Fibroblast of lung (primary cell): Measurements from ENCODE around the gene HIRA. TPM values are rescaled to one million over a fixed set of nuclear protein-coding genes. Genes with fewer than 3 reads are reported as not detected.

ENCODE experiments used
- DNase-seq, 2 donors: peaks; one replicate each; pipeline versions ENCODE4 v3.0.0 to v3.0.0-alpha.2; 2010; ENCODE audit warnings: low read depth in 2 of 2
- H2AFZ ChIP-seq: 2 replicates; pipeline ENCODE4 v1.5.1; 2012; ENCODE audit warnings: low read length, control low read depth, inconsistent platforms
- H3K27ac ChIP-seq: 2 replicates; pipeline ENCODE4 v1.5.1; 2011; ENCODE audit warnings: low read length, control low read depth; ENCODE audit not compliant: insufficient read depth
- H3K27me3 ChIP-seq: 2 replicates; pipeline ENCODE4 v1.5.1; 2011; ENCODE audit warnings: mild to moderate bottlenecking, low read length; ENCODE audit not compliant: control insufficient read depth, insufficient read depth
- H3K36me3 ChIP-seq: 2 replicates; pipeline ENCODE4 v1.5.1; 2011; ENCODE audit warnings: low read length; ENCODE audit not compliant: control insufficient read depth, insufficient read depth
- H3K4me1 ChIP-seq: 2 replicates; pipeline ENCODE4 v1.5.1; 2011; ENCODE audit warnings: low read length; ENCODE audit not compliant: control insufficient read depth, insufficient read depth; ENCODE audit errors: extremely low read depth
- H3K4me2 ChIP-seq: 2 replicates; pipeline ENCODE4 v1.5.1; 2011; ENCODE audit warnings: low read length, control low read depth; ENCODE audit not compliant: insufficient read depth; ENCODE audit errors: extremely low read depth
- H3K4me3 ChIP-seq, 4 experiments: fragments of 200-600 bp in 1 of 4; sonication (generic) in 1 of 4; replicated peaks in 1 of 4; 2 replicates each; pipeline ENCODE4 v1.5.1; 2011 to 2016; ENCODE audit warnings: low read length in 4 of 4, low read depth in 3 of 4, mild to moderate bottlenecking in 3 of 4, control low read depth in 2 of 4, inconsistent platforms in 1 of 4, mixed read lengths in 1 of 4; ENCODE audit not compliant: insufficient read depth in 1 of 4; ENCODE audit errors: control extremely low read depth in 1 of 4
- H3K79me2 ChIP-seq: 2 replicates; pipeline ENCODE4 v1.5.1; 2012; ENCODE audit warnings: mild to moderate bottlenecking, low read length, inconsistent platforms; ENCODE audit not compliant: control insufficient read depth, insufficient read depth
- H3K9ac ChIP-seq: 2 replicates; pipeline ENCODE4 v1.5.1; 2011; ENCODE audit warnings: mild to moderate bottlenecking, low read length, control low read depth; ENCODE audit not compliant: insufficient read depth
- H3K9me3 ChIP-seq: 2 replicates; pipeline ENCODE4 v1.5.1; 2012; ENCODE audit warnings: low read depth, low read length; ENCODE audit not compliant: control insufficient read depth, insufficient read depth
- H4K20me1 ChIP-seq: 2 replicates; pipeline ENCODE4 v1.5.1; 2011; ENCODE audit warnings: low read length; ENCODE audit not compliant: control insufficient read depth, insufficient read depth; ENCODE audit errors: extremely low read depth
- CTCF ChIP-seq, 2 donors: IDR thresholded peaks in 1 of 2; conservative IDR thresholded peaks in 1 of 2; 1 replicate in 1 of 2; 2 replicates in 1 of 2; pipeline ENCODE4 v1.5.1; 2011 to 2012; ENCODE audit warnings: low read length in 2 of 2, control low read depth in 1 of 2, inconsistent platforms in 1 of 2, low read depth in 1 of 2, mild to moderate bottlenecking in 1 of 2
- EZH2 ChIP-seq: IDR thresholded peaks from 2 replicates; pipeline ENCODE4 v1.5.1; 2012; ENCODE audit warnings: low read length, control low read depth, mild to moderate bottlenecking; ENCODE audit errors: missing control alignments
- polyA plus RNA-seq, 2 donors: library from polyadenylated mRNA; depleted of rRNA in 1 of 2; stranded (reverse) in 1 of 2; unstranded in 1 of 2; fragments of >200 nt; gene quantifications; 2 replicates each; pipeline ENCODE4 v1.2.1, GENCODE V29; 2011 to 2012; ENCODE audit warnings: missing spikeins in 1 of 2
- total RNA-seq: library from RNA; depleted of rRNA; stranded (reverse); fragments of >200 nt; gene quantifications from 2 replicates; pipeline ENCODE4 v1.2.1, GENCODE V29; 2014

The HIRA gene
- total and polyA plus RNA-seq, 2 donors (not counting 1 experiment from before 2014, with no cell fraction given): 19.2 to 20.5 TPM

DNA sequence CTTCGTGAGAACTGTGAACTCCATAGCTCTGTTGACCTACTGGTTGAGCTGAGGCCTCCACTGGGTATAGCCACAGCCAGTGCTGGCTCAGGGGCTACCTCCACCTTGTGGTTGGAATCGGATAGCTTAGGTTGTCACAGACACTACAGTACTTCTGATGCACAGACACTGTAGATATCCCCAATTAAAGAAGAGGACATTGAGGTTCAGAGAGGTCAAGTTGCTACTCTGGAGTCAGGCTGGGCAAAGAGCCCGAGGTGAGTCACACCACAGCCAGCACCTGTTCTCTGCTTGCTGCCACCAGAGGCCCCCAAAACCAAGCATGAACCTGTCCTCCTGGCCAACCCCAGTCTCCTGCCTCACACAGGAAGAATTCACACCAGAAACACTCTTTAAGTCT, 42.0 kb upstream of the HIRA start:
- Histone ChIP-seq H4K20me1 (no peaks in the 10 kb centered on the region), H3K36me3 (peaks cover 26% of the 10 kb centered on the region)

DNA sequence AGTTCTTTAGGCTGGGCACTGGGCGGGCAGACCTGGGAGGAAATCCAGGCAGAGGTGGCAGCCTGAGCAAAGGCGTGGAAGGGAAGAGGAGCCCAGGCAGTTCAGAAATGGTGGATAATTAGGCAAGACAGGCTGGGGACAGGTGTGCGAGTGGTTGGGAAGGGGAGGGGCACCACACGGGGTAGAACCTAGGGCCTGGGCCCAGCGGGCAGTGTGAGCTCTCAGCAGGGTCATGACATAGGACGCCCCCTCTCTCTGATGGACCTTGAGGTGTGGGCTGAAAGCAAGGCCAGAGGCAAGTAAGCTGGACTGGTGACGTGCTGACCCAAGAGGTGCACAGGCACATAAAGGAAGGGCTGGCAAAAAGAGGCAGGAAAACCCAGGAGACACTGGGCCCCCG, 40.7 kb upstream of the HIRA start:
- TF ChIP-seq EZH2: no peak
- TF ChIP-seq CTCF (conservative IDR thresholded peaks at IDR 0.05 in 1 of 2, IDR thresholded peaks at IDR 0.05 in 1 of 2; ENCODE audit: low read depth in 1 of 2, low read length in 2 of 2): no peak
- Histone ChIP-seq H3K27me3 (no peaks in the 10 kb centered on the region), H3K36me3 (peaks cover 32% of the 10 kb centered on the region), H3K4me2 (no peak overlapping the region), H3K4me3 (no peak overlapping the region), H3K27ac (no peak overlapping the region), H3K79me2 (peaks cover 28% of the 10 kb centered on the region), H4K20me1 (no peaks in the 10 kb centered on the region), H2AFZ (no peak overlapping the region), H3K9me3 (no peaks in the 10 kb centered on the region), H3K4me1 (peaks cover under 1% of the 10 kb centered on the region), H3K9ac (no peak overlapping the region)
- no peak for DNase-seq

More for the DNA sequence above, 42.0 kb upstream of the HIRA start:
- no peaks in the 10 kb centered on the region for H3K9me3 ChIP-seq
- no peak overlapping the region for H3K4me2 ChIP-seq
- no peak overlapping the region for H3K9ac ChIP-seq
- H3K27me3 ChIP-seq: no peaks in the 10 kb centered on the region
- TF ChIP-seq CTCF (conservative IDR thresholded peaks at IDR 0.05 in 1 of 2, IDR thresholded peaks at IDR 0.05 in 1 of 2; ENCODE audit: low read depth in 1 of 2, low read length in 2 of 2) (peak in 1 of 2 donors; percentile 4), EZH2 (no peak)
- peaks cover 5% of the 10 kb centered on the region for H3K4me1 ChIP-seq
- no peak overlapping the region for H2AFZ ChIP-seq
- H3K27ac ChIP-seq: no peak overlapping the region
- no peak overlapping the region for H3K4me3 ChIP-seq
- DNase-seq: no peak
- H3K79me2 ChIP-seq: peaks cover 42% of the 10 kb centered on the region

GRCh38 chr22:19471572-19471971, 40.0 kb upstream of the HIRA start:
- H3K27ac ChIP-seq: no peak overlapping the region
- no peaks in the 10 kb centered on the region for H3K4me1 ChIP-seq
- DNase-seq: no peak
- peaks cover 35% of the 10 kb centered on the region for H3K36me3 ChIP-seq
- no peaks in the 10 kb centered on the region for H4K20me1 ChIP-seq
- no peaks in the 10 kb centered on the region for H3K9me3 ChIP-seq
- H3K4me3 ChIP-seq: no peak overlapping the region
- H3K4me2 ChIP-seq: no peak overlapping the region
- peaks cover 25% of the 10 kb centered on the region for H3K79me2 ChIP-seq
- no peaks in the 10 kb centered on the region for H3K27me3 ChIP-seq
- no peak overlapping the region for H3K9ac ChIP-seq
- TF ChIP-seq EZH2 (no peak), CTCF (conservative IDR thresholded peaks at IDR 0.05 in 1 of 2, IDR thresholded peaks at IDR 0.05 in 1 of 2; ENCODE audit: low read depth in 1 of 2, low read length in 2 of 2) (no peak)
- H2AFZ ChIP-seq: no peak overlapping the region
